T-helper 17 cell (primary cell): Measurements from ENCODE around the gene GSE1. TPM values are rescaled to one million over a fixed set of nuclear protein-coding genes. Genes with fewer than 3 reads are reported as not detected.

Experiments
- ATAC-seq: fragments of 150-1000 bp; cut with Tn5 transposase; 2 replicates; pipeline ENCODE4 v1.10.0; 2021; ENCODE audit warnings: mild to moderate bottlenecking, moderate library complexity
- DNase-seq, 3 donors: peaks; one replicate each; pipeline versions ENCODE4 v3.0.0 to v3.0.0-alpha.2; 2020 to 2021
- H3K9me3 ChIP-seq: one replicate; pipeline ENCODE4 v1.7.0; 2013; ENCODE audit warnings: low read length, mild to moderate bottlenecking; ENCODE audit not compliant: control insufficient read depth, poor library complexity, severe bottlenecking
- H3K27ac Mint-ChIP-seq: one replicate; pipeline ENCODE4 v1.8.0; 2022; ENCODE audit warnings: mild to moderate bottlenecking, moderate library complexity, mixed read lengths
- H3K27me3 Mint-ChIP-seq: one replicate; pipeline ENCODE4 v1.8.0; 2022; ENCODE audit warnings: mixed read lengths
- H3K36me3 Mint-ChIP-seq: one replicate; pipeline ENCODE4 v1.8.0; 2022; ENCODE audit warnings: low read depth, mixed read lengths
- H3K4me1 Mint-ChIP-seq: one replicate; pipeline ENCODE4 v1.8.0; 2022; ENCODE audit warnings: mild to moderate bottlenecking, mixed read lengths
- H3K4me3 Mint-ChIP-seq: one replicate; pipeline ENCODE4 v1.8.0; 2022; ENCODE audit warnings: mild to moderate bottlenecking, moderate library complexity, mixed read lengths
- total RNA-seq, 4 donors: library from RNA in 2 of 4; stranded (reverse) in 2 of 4; gene quantifications; one replicate each; pipeline ENCODE4 v1.2.3 and lab custom pipeline; 2022 to 2026

GSE1 gene
- total RNA-seq, 2 donors from 2014 or later: 39.1 to 40.9 TPM

DNA sequence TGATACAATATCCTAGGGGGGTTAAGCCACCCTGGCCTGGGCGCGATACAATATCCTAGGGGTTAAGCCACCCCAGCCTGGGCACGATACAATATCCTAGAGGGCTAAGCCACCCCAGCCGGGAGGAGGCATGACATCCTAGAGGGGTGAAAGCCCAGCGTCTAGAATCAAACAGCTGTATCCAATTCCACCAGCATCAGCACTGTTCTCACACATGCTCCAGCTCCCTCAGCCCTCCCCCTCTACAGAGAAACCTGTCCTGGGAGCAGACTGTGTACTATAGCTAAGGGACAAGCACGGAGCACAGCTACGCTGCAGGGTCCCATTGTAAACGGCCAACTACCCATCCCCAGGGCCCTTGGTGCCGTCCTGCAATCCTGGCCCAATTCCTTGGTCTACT is 69.4 kb downstream of the GSE1 start:
- no peak for ATAC-seq
- no peak for DNase-seq
- no peaks in the 10 kb centered on the region for H3K9me3 ChIP-seq
- no peaks in the 10 kb centered on the region for H3K27me3 Mint-ChIP-seq
- H3K4me3 Mint-ChIP-seq: no peak overlapping the region
- peaks cover 22% of the 10 kb centered on the region for H3K4me1 Mint-ChIP-seq
- peaks cover 12% of the 10 kb centered on the region for H3K36me3 Mint-ChIP-seq
- no peak overlapping the region for H3K27ac Mint-ChIP-seq

DNA sequence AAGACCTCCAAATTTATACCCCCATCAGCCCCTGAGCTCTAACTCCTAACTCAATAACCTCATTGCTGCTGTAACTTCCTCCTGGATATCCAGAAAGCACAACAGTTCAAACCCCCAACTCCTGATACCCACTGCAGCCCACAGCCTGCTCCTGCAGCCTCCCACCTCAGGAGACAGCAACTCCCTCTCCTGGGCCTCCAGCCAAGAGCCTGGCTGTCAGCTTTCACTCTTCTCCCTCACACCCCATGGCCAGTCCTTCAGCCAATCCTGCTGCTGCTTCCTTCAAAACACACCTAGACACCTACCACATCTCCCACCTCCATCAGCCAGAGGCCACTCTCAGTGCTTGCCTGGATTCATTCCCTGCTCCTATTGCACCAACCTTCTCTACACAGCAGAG is 70.2 kb downstream of the GSE1 start:
- no peak for ATAC-seq
- no peaks in the 10 kb centered on the region for H3K9me3 ChIP-seq
- Mint-ChIP-seq H3K4me1 (peaks cover 22% of the 10 kb centered on the region), H3K27me3 (no peaks in the 10 kb centered on the region), H3K36me3 (peaks cover 12% of the 10 kb centered on the region), H3K4me3 (no peak overlapping the region), H3K27ac (no peak overlapping the region)
- no peak for DNase-seq

DNA sequence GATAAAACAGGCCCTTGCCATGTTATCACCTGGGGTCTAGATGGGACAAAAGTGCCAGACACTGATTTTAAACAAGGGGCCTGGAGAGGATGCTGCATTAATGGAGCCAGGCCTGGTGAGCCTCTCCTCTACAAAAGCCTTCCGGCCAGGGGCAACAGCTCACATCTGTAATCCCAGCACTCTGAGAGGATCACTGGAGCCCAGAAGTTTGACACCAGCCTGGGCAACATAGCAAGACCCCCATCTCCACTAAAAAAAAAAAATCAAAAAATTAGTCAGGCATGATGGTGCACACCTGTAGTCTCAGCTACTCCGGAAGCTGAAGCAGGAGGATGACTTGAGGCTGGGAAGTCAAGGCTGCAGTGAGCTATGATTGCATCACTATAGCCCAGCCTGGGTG is 72.1 kb downstream of the GSE1 start:
- Mint-ChIP-seq H3K4me1 (peaks cover 17% of the 10 kb centered on the region), H3K4me3 (no peak overlapping the region), H3K36me3 (peaks cover 12% of the 10 kb centered on the region), H3K27ac (no peak overlapping the region), H3K27me3 (no peaks in the 10 kb centered on the region)
- H3K9me3 ChIP-seq: no peaks in the 10 kb centered on the region
- DNase-seq (no peak), ATAC-seq (no peak)

DNA sequence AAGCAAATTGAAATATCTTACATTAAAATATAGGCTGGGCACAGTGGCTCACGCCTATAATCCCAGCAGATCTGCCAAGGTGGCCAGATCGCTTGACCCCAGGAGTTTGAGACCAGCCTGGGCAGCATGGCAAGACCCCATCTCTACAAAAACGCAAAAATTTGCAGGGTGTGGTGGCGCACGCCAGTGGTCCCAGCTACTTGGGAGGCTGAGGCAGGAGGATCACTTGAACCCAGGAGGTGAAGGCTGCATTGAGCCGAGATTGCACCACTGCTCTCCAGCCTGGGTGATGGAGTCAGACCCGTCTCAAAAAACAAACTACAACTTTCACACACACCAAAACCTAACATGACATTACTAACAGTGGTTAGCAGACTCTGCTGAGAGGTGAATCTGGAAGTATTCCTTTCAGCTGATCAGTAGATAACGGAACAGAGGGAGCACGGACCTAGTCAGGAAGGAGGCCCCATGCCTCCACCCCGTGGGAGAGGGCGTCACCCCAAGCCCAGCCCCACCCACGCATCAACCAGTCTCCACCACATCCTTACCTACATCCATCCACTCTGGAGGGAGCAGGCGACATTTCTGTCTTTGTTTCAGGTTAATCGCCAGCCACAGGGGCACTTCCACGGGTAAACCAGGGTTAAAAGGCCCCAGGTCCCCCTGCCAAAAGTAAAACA is 73.9 kb downstream of the GSE1 start:
- Mint-ChIP-seq H3K27ac (no peak overlapping the region), H3K27me3 (no peaks in the 10 kb centered on the region), H3K36me3 (peaks cover 7% of the 10 kb centered on the region)

DNA sequence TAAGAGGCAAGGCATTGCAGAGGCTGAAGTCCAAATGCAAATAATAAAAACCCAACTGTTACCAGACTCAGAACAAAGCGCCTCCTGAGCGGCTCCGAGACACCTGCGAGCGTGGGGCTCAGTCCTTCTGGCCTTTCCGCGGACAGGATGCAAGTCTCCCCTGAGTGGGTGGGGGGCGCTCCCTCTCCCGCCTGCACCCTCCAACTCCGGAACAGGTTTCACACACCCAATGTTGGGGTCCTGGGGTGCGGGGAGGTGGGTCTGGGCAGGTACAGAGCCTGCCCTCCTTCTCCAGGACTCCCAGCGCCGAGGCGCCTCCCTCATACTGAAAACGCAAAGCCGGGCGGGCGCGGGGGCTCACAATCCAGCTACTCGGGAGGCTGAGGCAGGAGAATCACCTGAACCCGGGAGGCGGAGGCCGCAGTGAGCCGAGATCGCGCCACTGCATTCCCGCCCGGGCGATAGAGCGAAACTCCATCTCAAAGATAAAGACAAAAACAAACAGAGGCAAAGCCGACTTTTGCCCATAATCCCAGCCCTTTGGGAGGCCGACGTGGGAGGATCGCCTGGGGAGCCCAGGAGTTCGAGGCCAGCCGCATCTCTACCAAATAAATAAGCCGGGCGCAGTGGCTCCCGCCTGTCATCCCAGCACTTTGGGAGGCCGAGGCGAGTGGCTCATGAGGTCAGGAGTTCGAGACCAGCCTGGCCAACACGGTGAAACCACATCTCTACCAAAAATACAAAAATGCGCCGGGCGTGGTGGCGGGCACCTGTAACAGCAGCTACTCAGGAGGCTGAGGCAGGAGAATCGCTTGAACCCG is 74.7 kb downstream of the GSE1 start:
- H3K4me1 Mint-ChIP-seq: peaks cover 10% of the 10 kb centered on the region
- DNase-seq (no peak), ATAC-seq (no peak)
- H3K27me3 Mint-ChIP-seq: no peaks in the 10 kb centered on the region
- H3K27ac Mint-ChIP-seq: no peak overlapping the region
- H3K9me3 ChIP-seq: no peaks in the 10 kb centered on the region
- H3K36me3 Mint-ChIP-seq: peaks cover 7% of the 10 kb centered on the region
- H3K4me3 Mint-ChIP-seq: peak overlapping the region; percentile 82

More for the DNA sequence above, 73.9 kb downstream of the GSE1 start:
- Mint-ChIP-seq H3K4me3 (peak overlapping the region; percentile 31), H3K4me1 (peaks cover 10% of the 10 kb centered on the region)
- DNase-seq (peak in 1 of 3 donors; percentile 25), ATAC-seq (no peak)
- H3K9me3 ChIP-seq: no peaks in the 10 kb centered on the region

DNA sequence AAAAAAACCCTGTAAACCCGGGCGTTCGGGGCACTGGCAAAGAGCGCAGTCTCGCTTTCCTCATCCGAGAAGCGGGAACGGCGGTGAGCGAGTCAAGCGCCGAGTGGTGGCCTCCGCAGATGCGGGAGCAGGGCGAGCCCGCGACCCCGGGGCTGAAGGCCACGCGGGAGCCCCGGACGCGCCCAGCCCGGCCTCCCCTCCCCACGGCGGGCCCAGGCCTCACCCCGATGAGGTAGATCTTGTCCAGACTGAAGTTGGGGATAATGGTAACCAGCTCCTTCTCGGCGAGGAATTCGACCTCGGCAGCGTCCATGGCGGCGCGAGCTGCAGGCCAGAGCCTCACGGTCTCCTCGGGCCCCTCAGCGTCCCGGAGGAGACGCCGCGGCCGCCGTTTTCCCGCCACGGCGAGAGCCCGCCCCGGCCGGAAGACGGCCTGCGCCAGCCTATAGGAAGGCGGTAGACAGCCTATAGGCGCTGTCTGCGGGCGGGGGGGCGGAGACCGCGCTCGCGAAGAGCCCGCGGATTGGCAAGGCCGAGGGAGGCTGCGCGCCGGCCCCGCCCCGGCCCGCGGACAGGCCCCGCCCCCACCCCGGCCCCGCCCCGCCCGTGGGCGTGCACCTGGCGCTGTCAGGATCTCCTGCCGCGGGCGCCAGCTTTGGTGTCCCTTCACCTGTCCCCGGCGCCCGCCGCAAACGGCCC is 75.6 kb downstream of the GSE1 start, which contains the start of gene GINS2:
Gene GINS2 (minus strand): TSS at position 369 of the 699 bp plus-strand sequence. CDS start 56 bp downstream, at position 313.
- no peaks in the 10 kb centered on the region for H3K27me3 Mint-ChIP-seq
- peak within 1 kb of the TSS; percentile 82 for H3K4me3 Mint-ChIP-seq
- peaks cover 4% of the 10 kb centered on the region for H3K4me1 Mint-ChIP-seq
- H3K27ac Mint-ChIP-seq: no peak within 1 kb of the TSS
- peak; percentile 100 for ATAC-seq
- DNase-seq: peak; percentile 79 to 92 (median 91)
- H3K9me3 ChIP-seq: no peaks in the 10 kb centered on the region
- H3K36me3 Mint-ChIP-seq: no peaks in the 10 kb centered on the region

DNA sequence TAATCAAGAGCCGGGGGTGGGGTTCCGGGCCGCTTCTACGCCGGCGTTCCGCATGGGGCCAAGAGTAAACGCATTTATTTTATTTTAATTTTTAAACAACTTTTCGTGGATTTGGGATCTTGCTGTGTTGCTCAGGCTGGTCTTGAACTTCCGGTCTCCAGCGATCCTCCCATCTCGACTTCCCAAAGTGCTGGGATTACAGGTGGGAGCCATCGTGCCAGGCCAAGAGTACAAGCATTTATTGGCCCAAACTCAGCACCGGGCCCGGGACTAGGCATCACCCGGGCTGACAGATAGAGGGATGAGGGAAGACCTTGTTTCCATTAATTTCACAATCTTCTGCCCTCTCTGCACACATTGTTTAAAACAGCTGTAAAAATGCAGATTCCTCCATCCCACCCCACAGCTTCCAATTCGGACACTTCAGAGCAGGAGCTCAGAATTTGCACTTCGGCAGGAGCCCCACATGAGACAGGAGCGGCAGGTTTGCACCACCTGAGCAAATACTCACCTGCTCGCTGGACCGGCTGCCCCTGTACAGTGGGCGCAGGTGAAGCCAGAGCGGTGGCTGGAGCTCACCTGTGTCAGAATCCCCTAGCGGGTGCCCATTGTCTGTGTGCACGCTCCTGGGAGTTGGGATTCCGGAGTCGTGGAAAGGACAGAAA is 76.3 kb downstream of the GSE1 start:
- ATAC-seq (no peak), DNase-seq (no peak)
- Mint-ChIP-seq H3K27ac (no peak overlapping the region), H3K27me3 (no peaks in the 10 kb centered on the region), H3K36me3 (no peaks in the 10 kb centered on the region), H3K4me1 (peaks cover 4% of the 10 kb centered on the region), H3K4me3 (peak overlapping the region; percentile 80)
- no peaks in the 10 kb centered on the region for H3K9me3 ChIP-seq

DNA sequence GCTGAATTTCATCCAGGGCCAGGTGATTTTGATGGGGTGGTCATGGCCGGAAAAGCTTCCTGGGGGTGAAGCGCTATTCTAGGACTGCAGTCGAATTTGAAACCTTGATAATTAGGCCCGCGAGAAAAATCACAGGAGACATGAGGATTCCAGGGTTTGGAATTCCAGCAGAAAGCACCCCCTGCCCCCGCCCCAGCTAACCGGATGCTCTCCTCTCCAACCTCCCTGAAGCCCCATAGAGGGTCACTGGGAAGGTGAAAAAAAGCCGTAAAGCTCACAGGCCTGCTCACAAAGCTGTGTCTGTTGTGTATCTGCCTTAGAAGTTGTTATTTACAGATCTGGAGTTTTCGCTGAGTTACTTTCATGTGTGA is 76.8 kb downstream of the GSE1 start:
- Mint-ChIP-seq H3K4me3 (no peak overlapping the region), H3K4me1 (peaks cover 4% of the 10 kb centered on the region), H3K36me3 (no peaks in the 10 kb centered on the region), H3K27me3 (no peaks in the 10 kb centered on the region), H3K27ac (peak overlapping the region; percentile 16)
- DNase-seq: no peak
- no peaks in the 10 kb centered on the region for H3K9me3 ChIP-seq
- no peak for ATAC-seq

DNA sequence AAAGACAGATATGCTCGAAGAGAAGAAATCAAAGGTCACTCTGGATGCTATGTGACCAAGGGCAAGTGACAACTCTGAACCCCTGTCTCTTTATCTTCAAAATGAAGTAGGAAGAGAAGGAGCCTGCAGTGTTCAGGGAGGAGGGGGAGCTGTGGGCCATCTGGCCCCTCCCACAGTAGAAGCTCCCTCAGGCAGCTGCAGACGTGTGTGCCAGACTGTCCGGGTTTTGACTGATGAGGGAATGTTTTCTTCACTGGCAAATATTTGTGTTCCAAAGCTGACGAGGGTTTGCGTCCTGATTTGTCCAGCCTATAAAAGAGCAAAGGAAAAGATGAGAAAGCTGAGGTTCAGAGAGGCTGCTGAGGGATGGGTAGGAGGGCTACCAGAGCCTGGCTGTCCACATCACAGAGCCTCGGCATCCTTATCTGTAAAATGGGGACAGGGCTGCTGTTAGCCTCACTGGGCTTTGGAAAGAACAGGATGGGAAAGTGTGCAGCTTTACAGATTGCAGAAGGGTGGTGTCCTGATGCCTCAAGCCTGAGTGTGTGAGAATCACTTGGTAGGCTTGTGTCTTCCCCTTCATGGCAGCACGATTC is 77.4 kb downstream of the GSE1 start:
- Mint-ChIP-seq H3K4me3 (no peak overlapping the region), H3K27ac (peak overlapping the region; percentile 16), H3K36me3 (no peaks in the 10 kb centered on the region), H3K27me3 (no peaks in the 10 kb centered on the region), H3K4me1 (peaks cover 4% of the 10 kb centered on the region)
- DNase-seq (no peak), ATAC-seq (no peak)
- H3K9me3 ChIP-seq: no peaks in the 10 kb centered on the region

DNA sequence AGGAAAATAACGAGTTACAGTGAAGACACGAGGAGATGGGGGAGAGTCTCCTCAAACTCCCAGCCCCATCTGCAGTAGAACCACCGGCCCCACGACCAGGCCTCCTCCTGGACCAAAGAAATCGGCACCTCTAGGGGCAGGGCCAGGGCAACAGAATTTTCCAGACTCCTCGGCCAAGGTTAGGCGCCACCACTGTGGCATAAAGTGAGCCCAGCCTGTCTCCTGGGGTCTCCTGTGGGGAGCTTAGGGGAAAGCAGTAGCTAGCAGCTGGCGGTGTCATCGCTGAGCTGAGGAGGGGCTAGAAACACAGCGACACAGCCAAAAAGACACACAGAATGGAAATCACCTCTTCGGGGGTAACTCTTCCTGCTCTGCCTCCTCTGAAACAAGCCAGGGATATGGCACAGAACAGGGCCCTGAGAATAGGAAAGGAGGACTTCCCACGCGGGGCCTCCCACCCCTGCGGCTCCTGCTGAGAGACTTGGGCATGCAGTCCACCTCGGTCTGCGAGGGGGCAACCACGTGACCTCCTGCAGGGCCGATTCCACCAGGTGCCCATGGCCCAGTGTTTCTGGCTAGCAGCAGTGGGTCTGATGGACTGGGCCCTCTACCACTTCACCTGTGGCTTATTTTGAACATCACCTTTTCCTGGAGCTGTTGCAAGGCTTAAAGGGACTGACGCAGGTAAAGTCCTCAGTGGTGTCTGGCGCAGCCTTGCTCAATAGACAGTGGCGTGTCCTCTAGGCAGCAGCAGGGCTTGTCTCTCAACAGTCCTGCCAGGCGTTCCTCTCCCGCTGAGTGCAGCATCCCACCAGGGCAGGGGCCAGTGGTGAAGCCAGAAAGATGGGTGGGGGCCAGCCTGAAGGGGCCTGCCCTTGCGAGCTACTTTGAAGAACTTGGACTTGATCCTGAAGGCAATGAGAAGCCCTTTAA is 82.3 kb downstream of the GSE1 start:
- no peaks in the 10 kb centered on the region for H3K9me3 ChIP-seq
- Mint-ChIP-seq H3K27ac (no peak overlapping the region), H3K36me3 (no peaks in the 10 kb centered on the region), H3K27me3 (peaks cover 19% of the 10 kb centered on the region), H3K4me3 (no peak overlapping the region), H3K4me1 (no peaks in the 10 kb centered on the region)
- no peak for DNase-seq
- no peak for ATAC-seq

DNA sequence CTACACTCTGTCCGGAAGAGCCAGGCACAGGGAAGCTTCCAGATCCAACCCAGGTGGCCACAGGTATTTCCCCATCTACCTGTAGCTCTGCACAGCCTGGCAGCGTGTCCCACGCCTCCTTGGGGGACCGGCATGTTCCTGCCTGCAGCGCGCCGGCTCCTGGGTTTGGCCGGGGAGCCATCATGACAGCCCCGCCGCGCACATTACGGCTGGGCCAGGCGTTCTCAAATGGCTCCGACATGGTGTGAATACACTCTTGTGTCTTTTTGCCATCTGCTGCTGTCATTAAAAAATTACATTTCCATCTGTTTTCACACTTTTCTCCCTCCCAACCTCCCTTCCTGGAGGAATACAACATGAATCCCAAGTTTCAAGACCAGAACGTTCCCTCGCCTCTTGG is 83.7 kb downstream of the GSE1 start:
- no peak overlapping the region for H3K27ac Mint-ChIP-seq
- H3K4me3 Mint-ChIP-seq: no peak overlapping the region
- no peaks in the 10 kb centered on the region for H3K36me3 Mint-ChIP-seq
- ATAC-seq (no peak), DNase-seq (no peak)
- peaks cover 19% of the 10 kb centered on the region for H3K27me3 Mint-ChIP-seq
- no peaks in the 10 kb centered on the region for H3K4me1 Mint-ChIP-seq
- no peaks in the 10 kb centered on the region for H3K9me3 ChIP-seq

DNA sequence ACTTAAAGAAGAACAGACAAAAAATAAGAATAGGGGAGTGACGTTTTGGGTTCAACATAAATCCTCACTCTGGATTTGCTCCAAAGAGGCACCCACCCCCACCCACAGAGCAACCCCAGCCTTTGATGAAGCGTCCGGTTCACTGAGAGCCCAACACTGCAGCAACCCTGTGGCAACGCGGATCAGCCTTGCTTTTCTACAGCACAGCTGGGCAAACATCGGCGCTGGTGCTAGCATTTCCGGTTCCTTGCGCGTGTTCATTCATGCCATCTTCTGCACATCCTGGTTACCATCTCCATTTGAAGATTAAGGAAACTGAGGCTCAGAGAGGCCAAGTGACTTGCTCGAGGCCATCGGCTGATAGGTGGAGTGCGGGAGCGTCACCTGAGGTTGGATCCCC is 84.3 kb downstream of the GSE1 start:
- Mint-ChIP-seq H3K27ac (no peak overlapping the region), H3K36me3 (no peaks in the 10 kb centered on the region), H3K4me3 (no peak overlapping the region), H3K4me1 (no peaks in the 10 kb centered on the region), H3K27me3 (peaks cover 19% of the 10 kb centered on the region)
- no peaks in the 10 kb centered on the region for H3K9me3 ChIP-seq
- no peak for DNase-seq
- no peak for ATAC-seq
